Stimulated activated CD8-positive, alpha-beta memory T cell treated with anti-CD3 and anti-CD28 coated beads, Interleukin-4, amount 100 ng/mL, for 24 hours (primary cell): ENCODE results near the gene C9orf153.

Experiments
- DNase-seq: peaks from one replicate; pipeline ENCODE4 v3.0.0-alpha.2; 2020; ENCODE audit warnings: low read depth

C9orf153 gene

GRCh38 chr9:86187121-86187520, 72.3 kb downstream of the C9orf153 start:
- no peak for DNase-seq

- DNase-seq = no peak
Observed at GRCh38 chr9:86186696-86187095, 72.8 kb downstream of the C9orf153 start.

GRCh38 chr9:86185872-86186271, 73.6 kb downstream of the C9orf153 start:
- DNase-seq = no peak

DNA sequence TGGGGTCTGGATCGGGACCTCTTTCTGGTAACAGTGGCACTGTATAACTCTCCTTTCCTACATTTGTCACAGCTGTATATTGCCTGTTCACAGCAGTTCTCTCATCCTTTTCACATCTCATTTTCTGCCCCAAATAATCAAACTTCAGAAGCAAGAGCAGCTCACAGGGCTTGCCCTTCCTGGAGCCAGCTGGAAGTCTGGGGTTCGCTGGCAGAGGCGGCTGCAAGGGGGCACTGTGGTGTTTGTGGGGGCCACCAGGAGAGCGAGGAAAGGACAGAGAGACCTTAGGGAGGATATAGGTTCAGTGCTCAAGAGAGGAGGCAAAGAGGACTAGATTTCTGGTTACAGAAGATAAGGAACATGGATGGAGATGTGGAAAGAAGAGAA, 75.3 kb downstream of the C9orf153 start:
- DNase-seq = no peak

DNA sequence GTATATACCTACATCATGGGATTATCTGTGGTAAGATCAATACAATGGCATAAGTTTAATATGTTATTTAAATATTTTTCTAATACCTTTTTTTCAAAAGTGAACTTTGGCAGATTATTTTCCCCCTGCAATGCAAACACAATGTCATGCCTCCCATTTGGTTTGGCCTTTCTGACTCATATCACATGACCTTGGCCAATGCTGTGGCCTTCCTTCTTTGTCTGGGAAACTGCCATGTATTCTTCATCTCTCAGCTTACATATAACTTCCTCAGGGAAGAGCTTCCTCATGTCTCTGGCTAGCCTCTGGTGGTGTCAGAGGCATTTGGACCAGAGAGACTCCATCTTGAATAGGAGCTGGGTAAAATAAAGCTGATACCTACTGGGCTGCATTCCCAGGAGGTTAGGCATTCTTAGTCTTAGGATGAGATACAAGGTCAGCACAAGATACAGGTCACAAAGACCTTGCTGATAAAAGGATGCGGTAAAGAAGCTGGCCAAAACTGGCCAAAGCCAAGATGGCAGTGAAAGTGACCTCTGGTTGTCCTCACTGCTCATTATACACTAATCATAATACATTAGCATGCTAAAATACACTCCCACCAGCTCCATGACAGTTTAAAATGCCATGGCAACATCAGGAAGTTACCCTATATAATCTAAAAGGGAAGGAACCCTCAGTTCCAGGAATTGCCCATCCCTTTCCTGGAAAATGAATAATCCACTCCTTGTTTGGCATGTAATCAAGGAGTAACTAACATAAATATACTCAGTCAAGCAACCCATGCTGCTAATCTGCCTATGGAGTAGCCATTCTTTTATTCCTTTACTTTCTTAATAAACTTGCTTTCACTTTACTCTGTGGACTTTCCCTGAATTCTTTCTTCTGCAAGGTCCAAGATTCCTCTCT, 76.0 kb downstream of the C9orf153 start:
- DNase-seq = no peak

DNA sequence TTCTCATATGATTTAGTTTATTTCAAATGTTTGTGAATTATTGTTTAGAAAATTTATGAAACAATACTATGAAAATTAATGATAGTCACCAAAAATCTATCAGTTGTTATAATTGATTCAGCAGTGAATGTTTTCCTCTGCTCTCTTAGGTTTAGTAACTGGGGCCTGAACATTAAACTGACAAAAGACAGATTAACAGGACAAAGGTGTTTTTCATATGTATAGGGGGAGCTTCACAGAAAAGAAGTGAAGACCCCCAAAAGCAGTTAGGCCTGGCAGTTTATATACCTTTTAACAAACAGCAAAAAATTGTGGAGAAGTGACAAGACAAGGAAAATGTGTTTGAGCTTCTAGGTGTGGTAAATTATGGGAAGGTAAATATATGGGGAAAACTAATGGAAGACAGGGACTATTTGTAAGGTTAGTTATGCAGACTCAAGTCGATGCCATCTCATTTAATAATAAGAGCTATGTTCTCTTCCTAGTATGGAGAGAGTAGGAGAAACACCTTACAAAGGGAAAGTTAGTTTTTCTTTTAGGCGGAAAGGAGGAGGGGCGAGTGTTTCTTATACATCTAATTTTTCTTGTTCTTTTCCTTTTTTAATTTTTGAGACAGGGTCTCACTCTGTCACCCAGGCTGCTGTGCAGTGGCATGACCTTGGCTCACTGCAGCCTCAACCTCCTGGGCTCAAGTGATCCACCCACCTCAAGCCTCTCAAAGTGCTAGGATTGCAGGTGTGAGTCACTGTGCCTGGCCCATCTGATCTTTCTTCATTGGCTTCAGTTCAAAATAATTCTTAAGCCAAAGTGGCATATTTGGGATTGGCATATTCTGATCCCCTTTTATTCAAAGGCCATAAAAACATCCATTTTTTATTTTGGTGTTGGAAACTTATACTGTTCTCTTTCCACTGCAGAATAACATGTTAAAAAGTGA, 77.8 kb downstream of the C9orf153 start:
- no peak for DNase-seq

DNA sequence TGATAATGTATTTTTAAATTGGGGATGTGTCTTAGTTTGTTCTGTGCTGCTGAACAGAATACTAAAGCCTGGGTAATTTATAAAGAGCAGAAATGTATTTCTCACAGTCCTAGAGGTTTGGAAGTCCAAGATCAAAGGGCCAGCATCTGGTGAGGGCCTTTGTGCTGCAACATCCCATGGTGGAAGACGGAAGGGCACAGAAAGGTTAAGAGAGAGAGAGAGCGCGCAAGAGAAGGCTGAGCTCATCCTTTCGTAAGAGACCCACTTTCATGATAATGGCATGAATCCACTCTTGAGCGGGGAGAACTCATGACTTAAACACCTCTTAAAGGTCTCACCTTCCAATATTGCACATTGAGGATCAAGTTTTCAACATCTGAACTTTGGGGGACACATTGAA, 81.0 kb downstream of the C9orf153 start:
- no peak for DNase-seq

- DNase-seq = no peak
Observed at GRCh38 chr9:86177995-86178394, 81.5 kb downstream of the C9orf153 start.

- no peak for DNase-seq
Observed at GRCh38 chr9:86176468-86176867, 83.0 kb downstream of the C9orf153 start.

DNA sequence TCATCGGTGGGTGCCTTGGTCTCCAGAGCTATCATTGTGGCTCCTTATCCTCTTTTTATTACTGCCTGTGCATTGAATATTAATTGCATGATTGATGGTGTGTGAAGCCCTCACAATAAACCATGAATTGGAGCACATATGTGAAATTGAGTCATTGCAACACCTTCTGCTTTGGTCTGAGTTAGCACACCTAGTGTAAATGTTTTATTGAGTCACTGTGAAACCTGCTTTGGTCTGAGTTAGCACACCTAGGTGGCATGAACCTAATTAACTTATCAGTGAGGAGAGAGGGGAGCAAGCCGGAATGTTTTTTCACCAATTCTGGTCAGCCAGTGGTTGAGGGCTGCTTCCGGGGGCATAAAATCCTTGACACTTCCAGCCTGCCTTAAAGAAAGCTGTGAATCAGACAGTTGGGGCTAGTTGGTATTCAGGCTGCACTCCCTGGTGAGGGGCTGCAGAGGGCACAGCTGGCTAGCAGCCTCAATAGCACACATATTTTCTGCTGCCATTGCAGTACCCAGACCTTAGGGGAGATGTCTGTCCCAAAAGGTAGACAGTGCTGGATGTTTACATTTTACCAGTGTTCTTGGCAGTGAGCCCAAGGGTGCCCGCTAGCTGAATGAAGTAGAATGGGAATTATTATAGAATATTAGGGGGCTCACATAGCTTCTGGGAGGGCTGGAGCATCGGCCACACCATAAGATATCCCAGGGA, 83.6 kb downstream of the C9orf153 start:
- no peak for DNase-seq

GRCh38 chr9:86175223-86175622, 84.2 kb downstream of the C9orf153 start:
- no peak for DNase-seq
